H4 (cell line): ENCODE results near the gene C17orf58. TPM values are rescaled to one million over a fixed set of nuclear protein-coding genes. Genes with fewer than 3 reads are reported as not detected.
"Not testable (repeated sequence)": the region's sequence is repeated elsewhere in the genome, so short reads cannot be mapped to it uniquely, and the experiment has no call there.

Experiments used
- DNase-seq: peaks from one replicate; pipeline ENCODE4 v3.0.0-alpha.2; 2015; ENCODE audit warnings: low spot score
- total RNA-seq: library from RNA; depleted of rRNA; stranded (reverse); fragments of >200 nt; shearing (Covaris generic); gene quantifications from 2 replicates; pipeline ENCODE4 v1.2.3, GENCODE V29; 2014; rRNA removed

The C17orf58 gene
- total RNA-seq, result 20.3 and 25.5 TPM in 2 replicates

DNA sequence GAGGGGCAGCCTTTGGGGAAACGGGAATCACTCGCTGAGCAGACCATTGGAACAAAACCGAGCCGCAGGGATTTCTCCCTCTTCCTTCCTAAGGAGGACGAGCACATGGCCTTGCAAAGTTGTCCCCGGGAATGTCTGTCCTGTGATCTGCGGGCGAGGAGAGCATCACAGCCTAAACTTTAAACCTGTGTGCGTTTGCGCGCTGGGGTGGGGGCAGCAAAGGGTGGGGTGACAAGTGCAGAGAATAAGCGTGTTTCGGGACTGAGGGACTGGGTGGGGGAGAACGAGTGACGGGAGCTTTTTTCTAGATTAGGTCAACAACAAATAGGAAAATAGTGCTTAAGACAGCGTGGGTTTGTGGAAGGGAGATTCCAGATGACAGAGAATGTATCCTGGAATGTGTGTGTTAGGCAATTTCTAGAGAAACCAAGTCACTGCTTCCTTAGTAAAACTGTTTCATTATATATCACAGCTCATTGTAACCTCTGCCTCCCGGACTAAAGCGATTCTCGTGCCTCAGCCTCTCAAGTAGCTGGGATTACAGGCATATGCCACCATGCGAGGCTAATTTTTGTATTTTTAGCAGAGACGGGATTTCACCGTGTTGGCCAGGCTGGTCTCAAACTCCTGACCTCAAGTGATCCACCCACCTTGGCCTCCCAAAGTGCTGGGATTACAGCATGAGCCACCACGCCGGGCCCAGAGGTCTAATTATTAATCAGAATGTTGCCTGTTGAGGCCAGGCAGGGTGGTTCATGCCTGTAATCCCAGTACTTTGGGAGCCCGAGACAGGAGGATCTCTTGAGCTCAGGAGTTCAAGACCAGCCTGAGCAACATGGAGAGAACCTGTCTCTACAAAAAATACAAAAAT lies at the start of gene C17orf58:
C17orf58 (minus strand) TSS at position 169 of the 871 bp plus-strand sequence. CDS start 271 bp downstream, outside the sequence.
- DNase-seq, result not testable (repeated sequence)

DNA sequence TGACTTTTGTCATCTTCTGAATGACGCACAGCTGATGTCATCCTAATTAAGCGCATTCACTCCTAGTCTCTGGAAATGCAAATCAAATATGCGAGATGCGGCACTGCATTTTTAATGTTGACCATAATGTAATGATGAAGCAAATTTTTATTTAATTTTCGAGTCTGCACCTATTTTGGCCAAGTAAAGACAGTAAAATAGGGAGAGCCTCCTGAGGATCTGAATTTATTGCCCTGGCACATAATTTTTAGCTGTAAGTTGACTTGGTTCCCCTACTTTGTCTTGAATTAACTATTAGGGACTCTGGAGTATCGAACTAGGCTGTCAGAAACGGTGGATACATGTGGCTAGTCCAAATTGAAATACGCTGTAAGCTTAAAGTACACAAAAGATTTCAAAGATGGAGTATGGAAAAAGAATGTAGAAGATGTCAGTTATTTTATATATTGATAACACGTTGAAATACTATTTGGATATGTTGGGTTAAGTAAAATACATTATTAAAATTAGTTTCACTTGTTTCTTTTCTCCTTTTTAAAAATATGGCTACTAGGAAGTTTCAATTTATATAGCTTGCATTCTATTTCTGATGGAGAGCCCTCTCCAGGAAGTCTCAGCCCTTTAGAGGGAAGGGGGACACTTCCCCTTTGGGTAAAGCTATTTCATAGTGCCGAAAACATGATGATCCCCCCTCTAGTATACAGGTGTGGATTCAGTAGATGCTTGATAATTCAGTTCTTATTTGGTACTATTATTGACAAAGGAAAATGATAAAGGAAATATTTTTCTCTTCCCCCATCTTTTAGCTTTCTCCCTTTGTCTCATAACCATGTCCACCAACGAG lies 40.3 kb upstream of the C17orf58 start:
- DNase-seq, result no peak

DNA sequence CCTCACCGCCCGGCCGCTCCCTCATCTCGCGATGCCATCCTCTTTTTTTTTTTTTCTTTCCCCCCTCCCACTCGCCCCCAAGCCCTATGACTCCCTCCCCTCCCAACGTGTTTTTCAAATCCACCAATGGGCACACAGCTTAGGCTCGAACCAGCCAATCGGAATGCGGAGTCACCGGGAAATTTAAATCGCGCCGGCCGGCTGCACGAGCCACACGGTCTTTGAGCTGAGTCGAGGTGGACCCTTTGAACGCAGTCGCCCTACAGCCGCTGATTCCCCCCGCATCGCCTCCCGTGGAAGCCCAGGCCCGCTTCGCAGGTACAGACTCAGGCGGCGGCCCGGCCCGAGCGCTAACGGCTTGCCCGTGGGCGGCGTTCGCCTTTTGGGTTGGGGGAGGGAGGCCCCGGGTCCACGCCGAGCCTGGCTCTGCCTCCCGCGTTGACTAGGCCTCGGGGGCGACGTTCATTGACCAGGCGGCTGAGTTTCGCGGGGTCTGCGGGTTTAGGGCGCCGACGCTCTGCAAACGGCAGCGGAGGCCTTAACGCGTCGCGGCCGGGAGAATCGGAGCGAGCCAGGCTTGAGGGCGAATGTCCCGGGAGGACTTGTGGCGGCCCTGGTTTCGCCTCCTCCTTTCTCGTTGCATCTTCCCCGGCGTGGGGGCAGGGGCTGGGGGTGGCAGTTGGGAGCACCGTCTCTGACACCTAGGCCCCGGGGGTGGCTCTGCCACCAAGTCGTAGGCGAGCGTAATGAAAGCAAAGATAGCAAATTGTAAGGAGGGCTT lies 39.4 kb upstream of the C17orf58 start, which contains the start of gene KPNA2:
KPNA2 (plus strand) TSS at position 213 of the 781 bp plus-strand sequence. CDS start 1,398 bp downstream, outside the sequence.
- DNase-seq, result peak; percentile 98

DNA sequence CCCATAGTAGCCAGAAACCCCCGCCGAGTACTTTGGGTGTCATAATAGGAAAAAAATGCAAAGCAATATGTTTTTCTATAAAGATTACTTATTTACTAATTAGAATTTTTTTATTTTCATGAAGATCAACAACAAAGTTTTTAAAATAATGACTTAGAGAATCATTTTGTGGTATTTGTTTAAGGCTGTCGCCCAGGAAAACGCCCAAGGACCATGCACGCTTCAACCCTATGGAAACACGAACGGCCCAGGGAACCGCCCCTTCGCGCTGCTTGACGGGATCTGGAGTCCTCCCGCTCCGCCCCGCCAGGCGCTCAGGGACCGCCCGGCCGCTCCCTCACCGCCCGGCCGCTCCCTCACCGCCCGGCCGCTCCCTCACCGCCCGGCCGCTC lies 38.9 kb upstream of the C17orf58 start:
- DNase-seq, result no peak

DNA sequence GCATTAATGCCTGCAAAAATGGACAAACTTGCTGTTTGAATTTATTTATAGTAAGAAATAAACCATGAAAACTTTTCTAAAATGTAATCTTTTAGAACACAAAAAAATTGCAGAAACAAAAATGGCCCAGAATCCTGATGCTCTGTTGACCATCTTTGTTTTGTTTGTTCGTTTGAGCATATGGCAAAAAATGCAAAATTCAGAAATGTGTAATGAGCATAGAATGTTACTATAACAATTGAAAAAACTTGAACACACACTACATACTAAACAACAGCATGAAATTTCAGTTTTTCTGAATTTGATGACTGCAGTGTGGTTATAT lies 38.1 kb upstream of the C17orf58 start:
- no peak for DNase-seq

DNA sequence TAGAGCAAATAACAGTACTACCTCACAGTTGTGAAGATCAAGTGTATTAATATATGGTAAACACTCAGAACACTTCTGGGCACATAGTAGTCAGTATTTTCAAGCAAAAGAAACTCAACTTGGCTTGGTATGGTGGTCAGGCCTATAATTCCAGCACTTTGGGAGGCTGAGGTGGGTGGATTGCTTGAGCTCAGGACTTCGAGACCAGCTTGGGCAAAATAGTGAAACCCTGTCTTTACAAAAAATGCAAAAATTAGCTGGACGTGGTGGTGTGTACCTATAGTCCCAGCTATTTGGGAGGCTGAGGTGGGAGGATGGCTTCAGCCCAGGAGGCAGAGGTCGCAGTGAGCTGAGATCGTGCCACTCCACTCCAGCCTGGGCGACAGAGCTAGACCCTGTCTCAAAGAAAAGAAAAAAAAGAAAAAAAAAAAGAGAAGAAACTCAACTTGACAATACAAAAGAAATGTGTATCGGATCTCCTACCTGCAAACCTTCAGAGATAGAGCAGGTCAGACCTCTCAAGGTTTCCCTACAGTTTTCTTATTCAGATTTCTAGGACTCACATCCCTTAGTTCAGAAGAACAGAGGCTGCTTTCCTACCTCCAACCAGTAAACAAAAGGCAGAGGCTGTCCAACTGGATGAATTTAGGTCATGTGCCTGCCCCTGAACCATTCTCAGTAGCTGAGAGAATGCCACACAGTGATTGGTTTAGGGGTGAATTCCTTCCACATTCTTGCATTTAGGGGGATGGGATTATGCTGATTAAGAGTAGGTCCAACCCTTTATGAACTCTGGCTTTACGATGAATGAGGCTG lies 37.6 kb upstream of the C17orf58 start:
- peak; percentile 86 for DNase-seq

DNA sequence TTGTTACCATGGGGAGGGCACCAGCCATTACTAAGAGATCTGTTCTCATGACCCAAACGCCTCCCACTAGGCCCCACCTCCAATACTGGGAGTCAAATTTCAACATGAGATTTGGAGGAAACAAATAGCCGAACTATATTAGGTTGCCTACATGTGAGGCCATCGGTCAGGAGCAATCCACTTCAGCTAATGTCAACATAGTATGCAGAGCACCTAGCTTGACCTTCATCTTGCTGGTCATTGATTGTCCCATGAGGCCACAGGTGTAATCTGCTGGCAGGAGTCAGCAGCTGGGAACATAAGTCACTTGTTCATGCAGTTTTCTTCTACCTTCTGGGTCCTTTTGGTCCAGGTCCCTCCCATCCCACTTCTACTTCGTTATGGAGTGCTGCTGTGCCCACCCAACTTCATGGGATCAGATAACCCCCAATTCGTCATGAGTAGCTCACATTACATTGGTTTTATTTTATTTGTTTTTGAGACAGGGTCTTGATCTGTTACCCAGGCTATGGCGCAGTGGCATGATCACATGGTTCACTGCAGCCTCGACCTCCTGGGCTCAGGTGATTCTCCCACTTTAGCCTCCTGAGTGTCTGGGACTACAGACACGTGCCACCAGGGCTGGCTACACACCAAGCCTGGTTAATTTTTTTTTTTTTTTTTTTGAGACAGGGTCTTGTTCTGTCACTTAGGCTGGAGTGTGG lies 33.4 kb upstream of the C17orf58 start:
- no peak for DNase-seq

DNA sequence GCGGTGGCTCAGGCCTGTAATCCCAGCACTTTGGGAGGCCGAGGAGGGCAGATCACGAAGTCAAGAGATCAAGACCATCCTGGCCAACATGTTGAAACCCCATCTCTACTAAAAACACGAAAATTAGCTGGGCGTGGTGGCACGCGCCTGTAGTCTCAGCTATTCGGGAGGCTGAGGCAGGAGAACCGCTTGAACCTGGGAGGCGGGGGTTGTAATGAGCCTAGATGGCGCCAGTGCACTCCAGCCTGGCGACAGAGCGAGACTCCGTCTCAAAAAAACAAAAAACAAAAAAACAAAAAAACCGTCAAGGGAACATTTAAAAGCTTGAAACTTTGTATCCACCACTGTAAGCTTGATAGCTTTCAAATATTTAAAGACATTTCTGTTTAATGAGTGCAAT lies 26.3 kb upstream of the C17orf58 start:
- DNase-seq, result not testable (repeated sequence)

DNA sequence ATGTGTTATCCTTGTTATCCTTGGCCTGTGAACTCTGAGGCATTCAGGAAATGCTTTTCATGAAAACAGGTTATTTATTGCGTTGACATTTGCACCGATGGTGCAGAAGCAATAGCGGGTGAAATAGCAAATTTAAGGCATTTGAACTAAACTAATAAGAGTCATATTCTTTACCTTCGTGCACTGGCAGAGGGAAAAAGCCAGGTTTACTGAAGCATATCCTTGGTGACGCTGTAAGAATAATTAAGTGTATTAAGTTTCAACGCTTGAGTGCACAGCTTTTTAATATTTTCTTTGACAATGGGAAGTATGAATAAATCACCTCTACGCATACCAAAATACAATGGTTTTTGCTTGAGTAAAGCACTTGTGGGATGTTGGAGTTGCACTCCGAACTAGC lies 25.7 kb upstream of the C17orf58 start:
- no peak for DNase-seq

DNA sequence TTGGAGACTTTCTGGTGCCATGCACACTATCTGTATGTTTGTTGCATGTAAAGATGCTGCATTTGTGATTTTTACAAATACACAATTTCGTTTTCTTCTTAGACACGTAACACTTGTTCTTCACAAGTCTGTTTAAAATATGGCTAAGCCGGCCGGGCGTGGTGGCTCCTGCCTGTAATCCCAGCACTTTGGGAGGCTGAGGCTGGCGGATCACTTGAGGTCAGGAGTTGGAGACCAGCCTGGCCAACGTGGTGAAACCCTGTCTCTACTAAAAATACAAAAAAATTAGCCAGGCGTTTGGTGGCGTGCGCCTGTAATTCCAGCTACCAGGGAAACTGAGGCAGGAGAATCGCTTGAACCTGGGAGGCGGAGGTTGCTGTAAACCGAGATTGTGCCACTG lies 24.5 kb upstream of the C17orf58 start:
- DNase-seq, result not testable (repeated sequence)

DNA sequence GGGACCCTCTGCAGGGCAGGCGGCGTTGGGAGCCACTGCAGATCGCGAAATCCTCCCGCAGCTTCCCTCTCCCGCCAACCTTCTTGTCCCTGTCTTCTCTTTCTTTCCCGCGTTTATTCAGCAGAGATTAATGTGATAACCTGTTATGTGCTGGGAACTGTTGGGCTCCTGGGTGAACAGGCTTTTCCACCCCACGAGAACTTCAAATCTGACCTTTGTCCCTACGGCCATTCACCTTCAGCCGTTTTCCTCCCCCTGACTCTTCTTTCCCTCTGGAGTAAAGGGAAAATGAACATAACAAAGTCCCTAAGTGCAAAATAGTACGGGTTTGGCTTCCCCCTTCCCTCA lies 24.1 kb upstream of the C17orf58 start:
- no peak for DNase-seq

DNA sequence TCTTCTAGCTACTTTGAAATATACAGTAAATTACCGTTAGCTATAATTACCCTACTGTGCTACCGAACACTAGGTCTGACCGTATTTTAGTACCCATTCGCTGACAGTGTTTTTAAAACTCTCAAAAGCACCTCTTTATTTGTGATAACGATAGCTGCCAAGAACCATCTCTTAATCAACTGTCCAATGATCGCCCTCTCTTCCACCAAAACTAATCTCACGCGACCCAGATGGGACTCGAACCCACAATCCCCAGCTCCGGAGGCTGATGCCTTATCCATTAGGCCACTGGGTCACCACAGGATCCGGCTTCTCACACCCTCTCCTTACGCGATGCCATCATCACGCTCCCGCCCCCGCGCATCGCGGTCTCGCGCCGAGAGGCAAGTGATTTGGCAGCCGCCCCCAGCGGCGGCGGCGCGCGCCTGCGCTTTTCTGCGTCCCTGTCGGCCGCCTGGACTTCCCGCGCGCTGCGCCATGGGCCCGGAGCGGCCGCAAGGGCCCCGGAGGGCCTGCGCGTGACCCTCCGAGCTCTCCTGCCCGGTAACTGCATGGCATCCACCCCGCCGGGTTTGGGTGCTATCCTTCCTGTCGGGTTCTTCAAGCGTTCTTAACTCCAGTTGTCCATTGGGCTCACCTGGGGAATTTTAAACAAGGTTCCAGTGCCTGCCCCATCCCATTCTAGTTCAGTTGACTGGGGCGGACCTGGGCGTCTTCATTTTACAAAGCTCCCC lies 23.6 kb upstream of the C17orf58 start:
- DNase-seq, result peak; percentile 95

DNA sequence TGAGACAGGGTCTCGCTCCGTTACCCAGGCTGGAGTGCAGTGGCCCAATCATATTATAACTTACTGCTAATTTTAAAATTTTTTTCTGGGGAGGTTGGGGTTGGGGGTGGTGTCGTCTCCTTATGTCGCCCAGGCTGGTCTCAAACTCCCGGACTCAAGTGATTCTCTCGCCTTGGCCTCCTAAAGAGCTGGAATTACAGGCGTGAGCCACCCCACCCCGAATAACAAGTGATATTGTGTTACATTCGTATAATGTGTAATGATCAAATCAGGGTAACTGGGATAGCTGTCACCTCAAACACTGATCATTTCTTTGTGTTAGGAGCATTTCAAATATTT lies 23.0 kb upstream of the C17orf58 start:
- DNase-seq, result peak; percentile 19

DNA sequence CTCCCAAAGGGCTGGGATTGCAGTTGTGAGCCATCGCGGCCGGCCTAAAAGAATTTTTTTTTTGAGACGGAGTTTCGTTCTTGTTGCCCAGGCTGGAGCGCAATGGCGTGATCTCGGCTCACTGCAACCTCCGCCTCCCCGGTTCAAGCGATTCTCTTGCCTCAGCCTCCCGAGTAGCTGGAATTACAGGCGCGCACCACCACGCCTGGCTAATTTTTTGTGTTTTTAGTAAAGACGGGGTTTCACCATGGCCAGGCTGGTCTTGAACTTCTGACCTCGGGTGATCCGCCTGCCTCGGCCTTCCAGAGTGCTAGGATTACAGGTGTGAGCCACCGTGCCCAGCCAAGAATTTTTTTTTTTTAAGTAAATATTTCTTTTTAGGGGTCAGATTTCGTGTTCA lies 22.2 kb upstream of the C17orf58 start:
- DNase-seq, result not testable (repeated sequence)

DNA sequence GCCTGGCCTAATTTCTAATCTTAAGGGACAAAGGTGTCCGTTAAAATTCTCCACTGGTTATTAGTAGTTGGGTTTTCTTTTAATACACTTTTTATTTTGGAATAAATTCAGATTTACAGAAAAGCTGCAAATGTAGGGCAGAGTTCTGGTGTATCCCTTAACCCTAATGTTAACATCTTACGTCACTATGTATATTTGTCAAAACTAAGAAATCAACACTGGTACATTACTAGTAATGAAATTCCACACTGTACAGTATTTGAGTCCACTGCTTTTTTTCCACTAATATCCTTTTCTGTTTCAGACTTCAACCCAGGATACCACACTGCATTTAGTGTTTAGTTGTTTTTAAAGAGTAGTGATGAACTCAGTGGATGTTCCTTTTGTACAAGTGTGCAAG lies 20.6 kb upstream of the C17orf58 start:
- DNase-seq, result no peak

DNA sequence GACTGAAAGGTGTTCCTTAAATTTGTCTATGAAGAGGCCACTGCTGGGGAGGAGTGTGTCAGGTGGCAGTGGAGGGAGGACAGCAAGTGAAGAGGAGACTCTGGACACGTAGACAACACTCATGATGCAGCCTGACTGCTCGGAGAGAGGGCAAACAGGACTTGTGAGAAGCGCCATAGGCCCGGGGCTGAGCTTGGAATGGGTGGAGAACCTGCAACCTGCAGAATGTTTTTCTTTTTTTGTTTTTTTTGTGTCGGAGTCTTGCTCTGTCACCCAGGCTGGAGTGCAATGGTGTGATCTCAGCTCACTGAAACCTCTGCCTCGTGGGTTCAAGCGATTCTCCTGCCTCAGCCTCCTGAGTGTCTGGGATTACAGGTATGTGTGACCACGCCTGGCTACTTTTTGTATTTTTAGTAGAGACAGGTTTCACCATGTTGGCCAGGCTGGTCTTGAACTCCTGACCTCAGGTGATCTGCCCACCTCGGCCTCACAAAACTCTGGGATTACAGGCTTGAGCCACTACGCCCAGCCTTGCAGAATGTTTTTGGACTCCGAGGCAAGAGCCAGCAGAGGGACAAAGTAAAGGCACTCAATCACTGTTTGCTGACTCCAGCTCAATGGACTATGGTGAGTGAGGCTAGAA lies 18.9 kb upstream of the C17orf58 start:
- DNase-seq, result no peak

DNA sequence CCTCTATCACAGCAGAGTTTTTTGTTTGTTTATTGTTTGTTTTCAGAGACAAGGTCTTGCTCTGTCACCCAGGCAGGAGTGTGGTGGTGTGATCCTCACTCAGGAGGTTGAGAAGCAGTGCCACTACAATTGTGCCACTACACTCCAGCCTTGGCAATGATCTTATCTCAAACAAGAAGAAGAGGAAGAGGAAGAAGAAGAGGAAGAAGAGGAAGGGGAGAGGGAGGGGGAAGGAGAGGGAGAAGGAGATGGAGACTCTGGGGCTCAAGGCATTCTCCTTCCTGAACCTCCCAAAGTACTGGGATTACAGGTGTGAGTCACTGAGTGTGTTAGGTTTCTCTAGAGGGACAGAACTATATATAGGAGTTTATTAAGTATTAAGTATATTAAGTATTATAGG lies 17.1 kb upstream of the C17orf58 start:
- no peak for DNase-seq

DNA sequence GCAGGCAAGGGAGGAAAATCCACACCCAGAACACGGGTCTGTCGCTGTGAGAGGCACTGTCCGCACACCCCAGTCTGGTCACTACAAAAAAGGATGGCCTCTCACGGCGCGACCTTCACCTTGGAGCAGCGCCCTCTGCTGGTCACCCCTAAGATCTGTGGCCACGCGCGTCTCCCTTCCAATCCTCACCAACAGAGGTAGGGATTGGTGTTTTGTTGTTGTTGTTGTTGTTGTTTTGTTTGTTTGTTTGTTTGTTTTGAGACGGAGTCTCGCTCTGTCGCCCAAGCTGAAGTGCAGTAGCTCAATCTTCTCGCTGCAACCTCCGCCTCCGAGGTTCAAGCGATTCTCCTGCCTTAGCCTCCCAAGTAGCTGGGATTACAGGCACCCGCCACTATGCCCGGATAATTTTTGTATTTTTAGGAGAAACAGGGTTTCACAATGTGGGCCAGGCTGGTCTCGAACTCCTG lies 15.0 kb upstream of the C17orf58 start:
- DNase-seq, result no peak

DNA sequence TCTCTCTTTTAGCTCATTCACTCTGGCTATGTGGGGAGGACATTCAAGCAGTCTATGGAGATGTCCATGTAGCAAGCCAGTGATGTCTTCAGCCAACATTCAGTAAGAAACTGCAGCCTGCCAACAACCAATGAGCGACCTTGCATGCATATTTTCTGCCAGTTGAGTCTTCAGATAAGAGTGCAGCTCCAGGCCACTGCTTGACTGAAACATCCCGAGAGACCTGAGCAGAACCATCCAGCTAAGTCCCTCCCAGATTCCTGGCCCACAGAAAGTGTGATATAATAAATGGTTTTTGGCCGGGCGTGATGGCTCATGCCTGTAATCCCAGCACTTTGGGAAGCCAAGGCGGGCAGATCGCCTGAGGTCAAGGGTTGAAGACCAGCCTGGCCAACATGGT lies 10.5 kb upstream of the C17orf58 start:
- DNase-seq, result no peak
